Measurements from ENCODE around the gene MYO1D.
A peak's percentile ranks its signal among the peaks of the same experiment; 100 is the strongest.

Gene MYO1D

DNA sequence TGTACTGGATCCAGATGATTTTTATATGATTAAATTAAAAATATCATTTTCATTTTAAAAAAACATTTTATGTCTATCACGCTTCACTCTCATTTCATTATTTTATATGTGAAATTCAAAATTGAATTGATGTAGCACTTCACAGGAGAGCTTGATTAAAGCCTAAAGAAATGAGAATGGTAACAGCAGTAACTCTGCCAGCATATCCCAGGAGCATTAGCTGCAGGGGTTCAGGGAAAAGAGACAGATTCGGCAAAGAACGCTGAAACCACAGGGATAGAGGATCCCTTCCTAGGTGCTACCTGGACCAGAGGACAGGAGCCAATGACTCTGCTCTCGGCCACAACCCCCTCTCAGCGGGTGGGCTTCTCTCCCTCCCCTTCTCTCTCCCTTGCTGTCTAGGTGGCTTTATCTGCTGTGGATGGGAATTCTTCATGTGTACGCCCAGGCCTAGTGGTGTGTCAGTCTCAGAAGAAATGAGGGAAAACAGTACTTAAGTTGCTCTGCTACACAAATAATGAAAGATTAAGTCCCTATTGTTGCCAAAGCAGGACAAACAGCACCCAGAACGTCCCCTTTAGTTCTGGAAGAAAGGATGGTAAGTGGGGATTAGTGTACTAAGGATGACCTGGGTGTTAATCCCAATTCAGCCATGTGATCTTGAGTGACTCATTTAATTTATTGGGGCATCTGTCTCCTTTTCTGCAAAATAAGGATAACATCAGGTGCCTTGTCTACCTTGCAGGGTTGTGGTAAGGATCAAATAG is 266.9 kb downstream of the MYO1D start:
- DNase-seq, result no peak

DNA sequence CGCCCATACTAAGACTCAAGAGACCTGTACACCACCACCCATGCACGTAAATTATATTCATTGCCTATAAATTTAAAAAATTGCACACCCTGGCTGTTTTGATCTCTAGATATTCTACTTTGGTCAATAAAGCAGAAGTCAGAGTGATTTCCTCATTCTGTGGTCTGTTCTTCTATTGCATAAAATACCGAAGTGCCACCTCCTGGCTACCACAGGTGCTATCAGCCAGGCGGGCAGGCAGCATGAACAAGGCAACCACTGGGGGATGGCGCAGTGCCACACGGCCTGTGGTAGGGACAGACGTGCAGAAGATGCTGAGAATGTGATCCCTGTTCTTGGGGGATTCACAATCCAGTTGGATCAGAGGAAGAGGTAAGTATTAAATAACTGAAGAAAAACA is 267.8 kb downstream of the MYO1D start:
- DNase-seq, result no peak

DNA sequence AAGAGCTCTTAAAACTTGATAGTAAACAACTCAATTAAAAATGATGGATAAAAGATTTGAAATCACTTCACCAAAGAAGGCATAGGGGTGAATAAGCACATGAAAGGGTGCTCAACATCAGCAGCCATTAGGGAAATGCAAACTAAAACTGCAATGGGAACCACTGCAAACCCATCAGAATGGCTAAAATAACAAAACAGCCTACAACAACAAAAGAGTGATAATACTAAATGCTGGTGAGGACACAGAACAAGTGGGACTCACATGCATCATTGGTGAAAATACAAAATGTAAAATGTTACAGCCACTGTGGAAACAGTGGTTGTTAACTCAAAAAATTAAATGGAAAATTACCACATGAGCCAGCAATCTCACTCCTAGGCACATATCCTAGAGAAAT is 268.7 kb downstream of the MYO1D start:
- DNase-seq, result no peak

DNA sequence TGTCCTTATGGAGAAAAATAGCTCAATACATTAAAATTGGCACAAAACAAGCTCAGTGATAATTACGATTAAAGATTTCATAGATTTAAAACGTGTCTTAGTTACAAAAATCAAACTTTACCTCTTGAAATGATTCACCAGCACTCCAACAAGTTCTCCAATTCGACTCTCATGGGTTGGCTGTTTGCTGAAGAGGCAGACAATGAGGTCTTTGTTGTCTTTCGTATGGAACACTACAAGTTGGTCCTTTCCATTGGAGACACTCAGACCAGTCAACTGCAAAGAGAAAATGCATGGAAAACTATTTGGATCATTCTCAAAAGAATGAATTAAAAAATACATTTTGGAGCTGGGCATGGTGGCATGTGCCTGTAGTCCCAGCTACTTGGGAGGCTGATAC is 272.0 kb downstream of the MYO1D start:
- no peak for DNase-seq

DNA sequence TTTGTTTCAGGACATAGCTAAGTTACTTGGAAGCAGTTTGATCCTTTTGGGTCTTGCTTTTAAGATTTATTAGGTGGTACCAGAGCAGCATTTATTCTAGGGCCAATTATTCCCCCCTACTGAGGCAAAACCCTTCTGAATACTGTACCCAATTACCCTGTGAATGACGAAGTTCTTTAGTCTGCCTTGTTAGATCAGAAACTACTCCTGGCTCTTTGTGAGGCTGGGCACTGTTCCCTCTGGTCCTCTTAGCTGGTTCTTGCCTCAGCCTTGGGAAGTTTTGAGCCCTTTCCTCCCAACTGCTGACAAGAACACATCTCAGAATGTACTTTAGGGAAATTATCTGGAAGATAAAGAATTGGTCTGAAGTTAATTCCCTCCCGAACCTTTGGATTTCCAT is 274.5 kb downstream of the MYO1D start:
- DNase-seq, result no peak

DNA sequence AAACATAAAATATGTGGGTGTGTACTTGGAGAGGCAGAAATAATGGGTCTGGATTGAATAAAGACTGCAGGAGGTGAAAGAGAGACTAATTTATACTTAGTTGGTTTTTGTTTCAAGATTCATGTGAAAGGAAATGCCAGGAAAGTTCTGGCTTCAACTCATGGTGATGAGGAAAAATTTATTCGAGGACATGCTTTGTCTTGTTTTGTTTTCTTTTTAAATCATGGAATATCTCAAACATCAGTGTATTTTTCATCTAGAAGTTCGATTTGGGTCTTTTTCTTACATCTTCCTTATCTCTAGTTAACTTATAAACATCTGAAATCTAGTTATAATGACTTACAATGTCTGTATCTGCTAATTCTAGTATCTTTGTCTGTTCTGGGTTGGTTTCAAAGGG is 275.1 kb downstream of the MYO1D start:
- no peak for DNase-seq

DNA sequence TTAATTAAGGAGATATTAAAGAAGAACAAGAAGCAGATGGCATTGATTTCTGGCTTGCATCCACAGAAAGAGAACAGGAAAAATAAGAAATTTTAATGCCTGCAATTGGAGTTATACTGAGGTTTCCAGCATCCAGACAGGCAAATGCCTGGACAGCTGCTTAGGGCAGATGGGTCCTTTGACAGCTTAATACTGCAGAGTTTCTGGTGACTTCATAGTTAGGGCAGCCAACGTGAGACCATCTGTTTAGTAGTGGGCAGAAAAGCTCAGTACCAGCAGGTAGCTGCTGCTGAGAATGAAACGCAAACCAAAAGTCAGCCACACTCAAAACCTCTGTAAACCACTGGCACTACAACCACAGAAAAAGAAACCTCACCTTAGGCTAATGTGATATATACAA is 280.3 kb downstream of the MYO1D start:
- no peak for DNase-seq

DNA sequence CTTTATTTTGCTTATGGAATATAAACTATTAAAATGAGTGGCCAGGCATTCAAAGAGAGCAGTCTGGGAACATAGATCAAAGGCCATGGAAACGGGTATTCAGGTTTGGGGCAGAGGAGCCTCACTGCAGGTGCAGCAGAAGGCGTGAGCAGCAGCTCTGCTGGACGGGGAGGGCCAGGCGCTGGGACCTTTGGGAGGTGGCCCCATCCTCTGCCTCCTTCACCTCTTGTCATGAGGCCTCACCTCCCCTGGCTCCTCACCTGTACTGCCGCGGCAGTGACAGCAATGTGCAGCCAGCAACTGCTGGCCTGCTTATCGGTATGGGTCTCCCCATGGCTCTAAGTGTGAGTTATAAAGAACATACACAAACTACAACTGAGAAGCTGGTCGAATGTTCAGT is 280.7 kb downstream of the MYO1D start:
- no peak for DNase-seq

DNA sequence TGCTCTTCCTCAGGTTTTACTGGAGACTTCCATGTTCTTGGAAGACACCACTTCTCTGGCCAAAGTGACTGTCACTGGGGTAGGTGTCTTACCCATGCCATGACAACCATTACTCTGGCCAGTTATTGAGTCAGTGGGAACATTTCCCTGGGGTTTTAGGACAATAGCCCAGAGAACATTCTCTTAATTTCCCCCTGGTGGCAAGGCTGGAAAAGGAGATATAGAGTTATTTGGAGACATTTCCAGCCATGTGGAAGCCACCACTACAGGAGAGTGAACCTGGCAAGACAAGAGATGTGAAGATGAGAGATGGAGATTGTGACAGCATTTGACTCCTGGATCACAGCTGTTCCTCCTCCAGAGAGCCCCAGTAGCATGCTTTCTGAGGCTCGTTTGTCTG is 283.9 kb downstream of the MYO1D start:
- no peak for DNase-seq

DNA sequence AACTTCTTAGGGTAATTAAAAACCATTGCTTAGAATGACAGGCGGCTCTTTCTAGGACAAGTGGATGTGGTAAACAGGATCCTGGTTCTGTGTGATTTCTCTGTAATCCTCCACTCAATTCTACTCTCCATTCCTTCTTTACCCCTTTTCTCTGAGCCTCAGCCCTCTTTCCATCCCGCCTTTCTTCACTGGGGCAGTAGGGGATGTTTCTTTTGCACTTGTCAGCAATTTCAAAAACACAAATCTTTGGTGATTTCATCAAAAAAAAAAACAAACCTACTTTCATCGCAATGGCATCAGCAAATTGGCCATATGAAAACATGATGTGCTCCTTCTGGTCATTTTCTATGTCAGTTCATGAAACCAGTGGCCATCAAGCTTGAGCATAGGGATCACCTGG is 285.5 kb downstream of the MYO1D start:
- no peak for DNase-seq

DNA sequence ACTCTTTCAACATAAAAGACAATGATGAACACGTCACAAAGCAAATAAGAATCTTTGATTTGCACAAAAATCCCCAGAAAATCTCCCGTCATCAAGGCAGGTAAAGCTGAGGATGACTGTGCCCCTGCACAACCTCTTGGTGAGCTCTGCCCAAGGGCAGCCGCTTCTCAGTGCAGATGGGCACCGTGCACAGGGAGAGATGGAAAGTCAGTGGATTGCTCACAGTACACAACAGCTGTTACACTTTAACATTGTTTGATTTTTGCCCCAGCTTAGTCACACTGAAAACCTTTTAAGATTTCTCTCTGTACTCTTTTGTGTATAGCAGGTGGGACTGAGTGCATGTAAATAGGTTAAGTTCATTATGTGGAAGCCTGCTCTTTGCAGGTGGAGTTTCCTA is 285.9 kb downstream of the MYO1D start:
- DNase-seq, result peak; percentile 30

DNA sequence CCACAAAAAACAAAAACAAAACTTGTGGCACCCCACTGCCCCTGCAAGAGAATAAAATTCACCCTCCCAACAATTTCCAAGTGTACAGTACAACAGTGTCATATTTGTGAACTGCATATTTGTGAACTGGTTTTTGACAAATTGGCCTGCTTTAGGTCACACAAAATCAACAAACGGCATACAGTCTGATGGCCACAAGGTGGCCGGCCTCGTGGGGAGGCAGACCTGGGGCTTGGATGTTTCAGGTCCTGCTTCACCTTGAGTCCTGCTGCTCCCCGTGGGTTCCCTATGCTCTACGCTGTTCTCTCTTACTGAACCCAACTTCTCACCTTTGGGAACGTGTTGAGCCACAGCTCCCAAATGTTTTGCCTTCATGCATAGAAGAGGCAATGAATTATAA is 287.9 kb downstream of the MYO1D start:
- no peak for DNase-seq

DNA sequence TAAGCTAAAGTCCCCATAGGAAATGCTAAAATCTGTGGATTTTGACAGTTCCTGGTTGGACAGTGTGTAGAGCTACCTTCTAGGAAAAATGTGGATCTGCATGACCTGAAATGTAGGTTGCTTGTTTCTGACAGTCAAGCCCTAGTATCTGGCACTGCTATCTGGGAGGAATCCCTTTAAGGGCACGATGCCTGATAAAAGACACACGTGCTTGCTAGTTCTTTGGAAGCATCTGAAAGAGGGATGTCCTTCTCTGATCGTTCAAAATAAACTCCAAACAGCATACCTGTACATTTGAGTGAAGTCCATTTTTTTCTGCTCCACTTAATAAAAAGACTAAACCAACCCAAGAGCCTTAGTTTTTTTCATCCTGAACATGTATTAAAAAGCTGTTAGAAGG is 288.8 kb downstream of the MYO1D start:
- DNase-seq, result no peak

DNA sequence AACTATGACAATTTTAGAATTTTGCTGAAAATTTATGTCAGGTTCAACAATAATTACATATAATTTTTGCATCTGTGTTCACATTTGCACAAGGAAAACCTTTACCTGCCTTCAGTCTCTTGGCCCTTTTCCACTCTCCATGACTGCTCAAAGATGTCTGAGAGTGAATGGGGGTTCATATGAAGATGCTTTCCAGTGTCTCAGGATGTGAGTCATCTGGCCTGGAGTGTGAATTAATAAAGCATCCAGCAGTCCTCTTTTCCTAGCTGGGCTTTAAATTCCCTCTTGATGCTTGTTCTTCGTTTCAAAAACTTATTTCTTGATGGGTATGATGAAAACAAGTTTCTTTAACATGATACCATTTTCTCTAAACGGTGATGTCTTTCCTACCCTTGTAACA is 290.3 kb downstream of the MYO1D start:
- no peak for DNase-seq

DNA sequence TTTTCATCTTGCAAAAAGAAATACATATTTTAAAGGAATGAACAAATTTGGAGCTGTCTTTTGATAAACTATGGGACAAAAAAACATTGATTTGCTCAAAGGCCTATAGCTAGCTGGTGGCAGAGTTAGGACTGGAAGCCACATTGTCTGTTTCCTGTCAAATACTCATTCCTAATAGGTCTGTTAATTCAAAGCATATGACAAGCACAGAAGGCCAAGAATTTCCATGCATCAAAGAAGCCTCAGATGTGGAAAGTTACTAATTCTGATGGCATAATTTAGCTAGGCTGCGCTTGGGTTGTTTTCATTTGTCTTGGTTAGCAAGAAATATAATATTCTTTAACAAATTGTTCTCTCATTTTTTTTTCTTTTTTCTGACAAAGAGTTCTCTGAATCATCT is 292.1 kb downstream of the MYO1D start:
- DNase-seq, result no peak

DNA sequence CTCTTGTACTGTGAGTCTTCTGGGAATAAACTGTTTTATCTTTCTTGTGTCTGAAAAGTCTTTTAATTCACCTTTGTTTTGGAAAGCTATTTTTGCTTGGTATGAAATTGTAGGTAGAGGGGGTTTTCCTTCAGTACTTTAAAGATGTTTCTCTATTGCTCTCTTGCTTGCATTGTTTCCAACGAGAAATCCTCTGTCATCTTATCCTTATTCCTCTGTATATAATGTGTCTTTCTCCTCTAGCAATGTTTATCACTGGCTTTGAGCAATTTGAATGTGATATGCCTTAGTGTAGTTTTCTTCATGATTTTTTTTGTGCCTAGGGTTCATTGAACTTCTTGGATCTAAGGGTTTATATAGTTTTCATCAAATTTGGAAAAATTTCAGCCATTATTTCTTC is 293.9 kb downstream of the MYO1D start:
- DNase-seq, result no peak

DNA sequence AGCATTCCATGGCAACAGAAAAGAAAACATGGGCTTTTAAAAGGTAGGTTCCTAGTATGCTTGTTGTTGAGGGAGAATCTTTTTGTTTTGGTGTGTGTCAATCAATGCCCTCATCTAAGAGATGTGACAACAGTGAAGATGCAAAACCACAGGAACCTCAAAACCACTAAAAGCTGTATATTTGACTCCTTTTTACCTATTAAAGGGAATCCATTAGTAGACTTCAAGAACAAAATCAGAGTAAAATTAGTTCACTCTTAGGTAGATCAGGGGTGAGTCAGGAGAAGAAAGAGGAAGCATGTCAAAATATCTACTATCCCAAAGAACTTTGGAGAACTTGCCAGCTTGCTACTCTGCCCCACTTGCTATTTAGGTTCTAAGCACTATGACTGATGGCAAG is 301.1 kb downstream of the MYO1D start:
- no peak for DNase-seq

DNA sequence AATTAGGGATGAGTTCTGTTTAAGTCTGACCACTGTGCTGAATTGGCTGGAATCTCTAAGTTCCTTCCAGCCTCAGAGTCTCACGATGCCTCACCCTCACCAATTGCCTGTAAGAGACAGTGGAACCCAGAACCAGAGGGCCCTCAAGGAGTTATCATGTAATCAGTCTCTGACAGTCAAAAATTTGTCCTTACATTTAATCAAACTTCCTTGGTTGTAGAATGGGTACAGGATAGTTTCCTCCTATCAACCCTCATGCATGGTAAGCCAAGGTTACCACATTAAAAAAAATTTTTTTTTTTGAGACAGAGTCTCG is 306.9 kb downstream of the MYO1D start:
- DNase-seq, result no peak

DNA sequence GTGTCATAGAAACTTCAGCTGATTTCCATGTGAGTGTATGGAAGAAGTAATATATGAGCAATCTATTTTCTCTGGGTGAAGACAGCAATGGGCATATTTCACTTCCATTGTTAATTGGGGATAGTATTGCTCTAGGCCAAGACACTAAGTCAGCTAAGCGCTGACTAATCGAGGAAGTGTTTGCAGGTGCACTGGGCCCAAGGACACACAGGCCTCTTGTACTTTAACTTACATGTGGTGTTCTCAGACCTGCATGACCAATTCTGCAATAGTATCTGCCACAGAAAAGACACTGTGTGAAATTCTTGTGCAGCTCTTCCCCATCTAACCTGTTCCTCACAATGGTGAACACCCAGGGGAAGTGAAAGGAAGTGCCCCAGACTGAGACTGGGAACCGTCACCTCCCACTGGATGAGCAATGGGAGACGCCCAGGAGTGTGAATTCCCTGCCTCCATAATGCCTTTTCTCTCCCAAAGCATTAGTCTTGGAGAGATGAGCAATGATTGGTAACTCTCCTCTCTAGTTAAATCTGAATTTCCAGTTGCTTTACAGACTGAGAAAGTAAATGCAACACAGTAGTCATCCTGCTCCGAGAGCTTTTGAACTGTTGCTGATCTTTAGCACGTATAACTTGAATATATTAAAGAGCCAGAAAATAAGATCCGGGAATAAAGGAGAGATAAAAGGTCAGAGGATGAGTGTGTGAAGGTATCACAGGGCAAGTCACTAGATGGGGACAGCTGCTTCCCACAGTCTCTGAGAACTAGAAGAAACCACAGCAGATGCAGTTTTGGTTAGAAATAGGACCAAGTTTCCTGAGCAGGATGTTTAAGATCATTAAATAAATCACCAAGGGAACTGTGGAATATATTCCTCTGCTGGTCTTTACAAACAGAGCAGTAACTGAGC is 307.5 kb downstream of the MYO1D start:
- no peak for DNase-seq

DNA sequence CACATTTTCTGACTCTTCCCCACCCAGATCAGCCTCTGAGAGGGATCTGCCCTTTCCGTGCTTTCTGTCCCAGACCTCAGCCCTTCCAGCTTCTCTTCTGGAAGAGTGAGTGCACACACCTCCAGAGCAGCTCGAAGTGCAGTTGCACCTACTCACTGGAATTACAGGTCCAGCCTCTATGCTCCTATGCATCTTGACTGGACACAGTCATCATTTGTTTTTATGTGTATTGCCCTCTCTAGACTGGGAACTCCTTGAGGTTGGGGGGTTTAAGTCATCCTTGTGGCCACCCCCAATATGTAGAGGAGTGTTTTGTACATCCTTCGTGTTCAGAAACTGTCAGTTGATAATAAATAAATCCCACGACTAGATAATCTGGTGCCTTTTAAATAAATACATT is 308.2 kb downstream of the MYO1D start:
- no peak for DNase-seq

DNA sequence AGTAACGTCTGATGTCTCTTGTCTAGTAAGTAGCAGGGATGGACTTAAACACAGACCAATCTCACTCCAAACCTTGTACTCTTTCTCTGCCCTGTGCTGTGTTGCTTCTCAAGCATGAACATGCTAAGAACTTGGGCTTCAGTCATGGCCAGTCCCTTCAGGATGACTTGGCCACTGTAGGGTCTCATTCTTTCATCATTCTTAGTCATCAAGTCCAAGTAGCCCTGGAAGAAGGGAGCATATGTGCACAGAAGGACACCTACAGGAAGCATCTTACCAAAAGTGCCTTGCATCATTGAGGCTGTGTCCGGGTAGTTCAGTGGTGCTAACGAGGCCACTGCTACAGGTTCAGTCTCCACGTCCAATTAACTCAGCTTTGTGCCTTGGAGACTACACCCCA is 309.4 kb downstream of the MYO1D start:
- DNase-seq, result no peak

DNA sequence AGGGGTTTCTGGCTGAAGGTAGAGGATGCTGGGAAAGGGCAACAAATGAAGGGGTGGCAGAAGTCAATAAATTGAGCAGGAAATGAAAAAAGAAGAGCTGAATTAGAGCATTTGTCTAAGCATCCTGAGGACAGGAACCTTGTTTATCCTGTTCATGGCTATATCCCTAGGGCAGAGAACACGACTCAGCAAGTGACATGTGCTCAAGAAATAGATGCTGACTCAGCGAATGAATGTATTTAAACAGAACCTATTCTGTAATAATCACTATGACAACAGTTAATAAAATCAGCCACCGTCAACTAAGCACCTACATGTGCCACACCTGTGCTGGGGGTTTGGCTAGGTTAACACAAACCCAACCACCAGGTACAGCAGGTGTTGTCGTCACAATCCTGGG is 309.8 kb downstream of the MYO1D start:
- DNase-seq, result no peak

DNA sequence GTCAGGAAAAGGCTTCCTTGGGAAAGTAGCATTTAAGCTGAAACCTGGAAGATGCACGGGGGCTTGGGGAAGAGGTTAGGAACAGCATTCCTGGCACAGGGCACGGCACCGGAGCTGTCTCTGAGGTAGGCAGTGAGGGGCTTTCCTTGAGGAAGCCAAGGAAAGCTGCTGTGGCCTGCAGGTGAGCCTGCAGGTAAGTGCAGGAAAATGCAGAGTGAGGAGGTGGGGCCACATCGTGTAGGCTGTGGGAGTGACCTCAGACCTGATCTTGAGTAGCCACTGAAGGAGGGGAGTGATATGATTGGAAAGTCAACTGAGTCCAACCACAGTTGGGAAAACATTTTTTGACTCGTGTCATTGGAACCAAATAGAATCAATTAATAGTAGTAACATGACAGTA is 310.6 kb downstream of the MYO1D start:
- DNase-seq, result no peak

DNA sequence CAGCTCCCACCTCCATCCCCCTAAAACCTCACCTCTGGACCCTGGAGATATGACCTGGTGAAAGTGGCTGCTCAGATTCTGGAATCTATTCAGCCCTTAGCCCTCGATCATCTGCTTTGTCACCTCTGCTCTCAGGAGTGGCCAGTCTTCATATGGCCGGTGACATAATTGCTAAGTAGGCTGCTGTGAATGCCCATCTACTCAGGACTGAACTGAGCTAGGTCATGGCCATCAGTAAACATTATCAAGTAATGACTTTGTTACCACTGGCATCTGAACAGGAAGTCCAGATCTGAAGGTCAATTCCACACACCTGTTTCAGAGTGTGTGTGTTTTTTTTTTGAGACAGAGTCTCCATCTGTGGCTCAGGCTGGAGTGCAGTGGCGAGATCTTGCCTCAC is 311.5 kb downstream of the MYO1D start:
- DNase-seq, result no peak

DNA sequence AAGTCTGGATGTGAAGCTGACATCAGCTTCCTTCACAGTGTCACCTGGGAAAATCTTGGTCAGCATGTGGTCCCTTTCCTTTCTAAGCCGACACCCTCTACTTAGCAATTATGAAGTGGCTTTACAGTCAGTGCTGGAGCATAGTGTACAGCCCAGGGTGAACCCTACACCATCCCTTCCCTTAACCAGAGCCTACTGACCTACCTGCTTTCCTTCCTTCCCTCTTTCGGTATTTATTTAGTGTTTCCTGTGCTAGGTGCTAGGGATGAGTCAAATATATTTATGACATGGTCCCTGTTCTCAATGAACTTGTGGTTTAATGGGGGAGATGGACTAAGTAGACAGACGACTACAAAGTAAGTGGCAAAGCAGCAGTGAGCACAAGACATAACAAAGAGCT is 312.6 kb downstream of the MYO1D start:
- DNase-seq, result no peak

Data from DMS153 (cell line).